H9 (cell line): ENCODE measurements around the gene DLG5. TPM values are rescaled to one million over a fixed set of nuclear protein-coding genes. Genes with fewer than 3 reads are reported as not detected.

Source experiments
- DNase-seq: peaks from one replicate; pipeline ENCODE4 v3.0.0-alpha.2; 2017
- H2AFZ ChIP-seq: one replicate; pipeline ENCODE4 v1.6.1; 2013; ENCODE audit warnings: mild to moderate bottlenecking, low read length, control low read depth, moderate library complexity
- H2AK5ac ChIP-seq: 2 replicates; pipeline ENCODE4 v1.6.1; 2013; ENCODE audit warnings: low read length, control low read depth, mixed read lengths; ENCODE audit not compliant: insufficient read length
- H2BK120ac ChIP-seq: one replicate; pipeline ENCODE4 v1.6.1; 2013; ENCODE audit warnings: low read depth, mild to moderate bottlenecking, low read length, control low read depth, inconsistent platforms; ENCODE audit not compliant: poor library complexity, severe bottlenecking
- H2BK12ac ChIP-seq: 2 replicates; pipeline ENCODE4 v1.6.1; 2013; ENCODE audit warnings: low read length, control low read depth, mixed read lengths, low read depth; ENCODE audit not compliant: insufficient read length
- H2BK15ac ChIP-seq: 2 replicates; pipeline ENCODE4 v1.6.1; 2013; ENCODE audit warnings: low read depth, low read length, control low read depth
- H2BK20ac ChIP-seq: one replicate; pipeline ENCODE4 v1.6.1; 2013; ENCODE audit warnings: low read depth, mild to moderate bottlenecking, low read length, control low read depth, inconsistent platforms; ENCODE audit not compliant: poor library complexity, severe bottlenecking
- H2BK5ac ChIP-seq: 2 replicates; pipeline ENCODE4 v1.6.1; 2013; ENCODE audit warnings: low read length, control low read depth, mixed read lengths; ENCODE audit not compliant: insufficient read length
- H3K14ac ChIP-seq: 2 replicates; pipeline ENCODE4 v1.6.1; 2013; ENCODE audit warnings: low read length, control low read depth; ENCODE audit not compliant: insufficient read depth
- H3K18ac ChIP-seq: 2 replicates; pipeline ENCODE4 v1.6.1; 2013; ENCODE audit warnings: low read depth, mild to moderate bottlenecking, mixed read lengths, low read length, control low read depth; ENCODE audit not compliant: insufficient read length
- H3K23ac ChIP-seq: 2 replicates; pipeline ENCODE4 v1.6.1; 2013; ENCODE audit warnings: low read length, control low read depth, mixed read lengths, low read depth; ENCODE audit not compliant: insufficient read length
- H3K23me2 ChIP-seq: 2 replicates; pipeline ENCODE4 v1.6.1; 2013; ENCODE audit warnings: low read depth, mild to moderate bottlenecking, mixed read lengths, low read length, control low read depth; ENCODE audit not compliant: insufficient read length, poor library complexity, severe bottlenecking
- H3K27ac ChIP-seq: 2 replicates; pipeline ENCODE4 v1.5.1; 2013; ENCODE audit warnings: low read length, control low read depth, mixed read lengths, low read depth; ENCODE audit not compliant: insufficient read length
- H3K27me3 ChIP-seq: 2 replicates; pipeline ENCODE4 v1.6.1; 2013; ENCODE audit warnings: low read length, control low read depth, inconsistent platforms; ENCODE audit not compliant: insufficient read depth
- H3K4ac ChIP-seq: 2 replicates; pipeline ENCODE4 v1.6.1; 2013; ENCODE audit warnings: low read depth, mild to moderate bottlenecking, control low read depth, inconsistent platforms, low read length, moderate library complexity
- H3K4me1 ChIP-seq: 2 replicates; pipeline ENCODE4 v1.6.1; 2013; ENCODE audit warnings: low read length, control low read depth, inconsistent platforms; ENCODE audit not compliant: insufficient read depth
- H3K4me2 ChIP-seq: 2 replicates; pipeline ENCODE4 v1.6.1; 2013; ENCODE audit warnings: low read length, control low read depth, mixed read lengths; ENCODE audit not compliant: insufficient read length, insufficient read depth
- H3K56ac ChIP-seq: 2 replicates; pipeline ENCODE4 v1.6.1; 2013; ENCODE audit warnings: low read depth, mild to moderate bottlenecking, mixed read lengths, low read length, control low read depth; ENCODE audit not compliant: insufficient read length
- H3K79me1 ChIP-seq: 2 replicates; pipeline ENCODE4 v1.6.1; 2013; ENCODE audit warnings: low read depth, mild to moderate bottlenecking, moderate library complexity, low read length, control low read depth, inconsistent platforms; ENCODE audit not compliant: insufficient read depth, poor library complexity, severe bottlenecking
- H3K79me2 ChIP-seq: 2 replicates; pipeline ENCODE4 v1.6.1; 2013; ENCODE audit warnings: low read length, control low read depth, inconsistent platforms; ENCODE audit not compliant: insufficient read depth
- H3K9ac ChIP-seq: 2 replicates; pipeline ENCODE4 v1.6.1; 2013; ENCODE audit warnings: low read length, control low read depth, mixed read lengths; ENCODE audit not compliant: insufficient read length; ENCODE audit errors: extremely low read depth
- H3K9me3 ChIP-seq: one replicate; pipeline ENCODE4 v1.6.1; 2013; ENCODE audit warnings: low read depth, low read length, inconsistent platforms; ENCODE audit not compliant: control insufficient read depth
- H3T11ph ChIP-seq: one replicate; pipeline ENCODE4 v1.6.1; 2013; ENCODE audit warnings: mild to moderate bottlenecking, low read length, control low read depth, inconsistent platforms
- H4K20me1 ChIP-seq: one replicate; pipeline ENCODE4 v1.6.1; 2013; ENCODE audit not compliant: control insufficient read depth, insufficient read length, insufficient read depth
- H4K5ac ChIP-seq: 2 replicates; pipeline ENCODE4 v1.6.1; 2013; ENCODE audit warnings: low read depth, mild to moderate bottlenecking, mixed read lengths, low read length, control low read depth; ENCODE audit not compliant: insufficient read length
- H4K8ac ChIP-seq: replicated peaks from 2 replicates; pipeline ENCODE4 v1.6.1; 2013; ENCODE audit warnings: low read length, control low read depth, mixed read lengths, low read depth; ENCODE audit not compliant: insufficient read length
- H4K91ac ChIP-seq: 2 replicates; pipeline ENCODE4 v1.6.1; 2013; ENCODE audit warnings: low read depth, mild to moderate bottlenecking, moderate library complexity, mixed read lengths, low read length, control low read depth; ENCODE audit not compliant: insufficient read length
- H3K27ac Mint-ChIP-seq, 3 experiments: 2 replicates in 2 of 3; 3 replicates in 1 of 3; pipeline ENCODE4 v1.8.0; 2020 to 2021; ENCODE audit warnings: mixed read lengths in 3 of 3, mild to moderate bottlenecking in 1 of 3, moderate library complexity in 1 of 3
- H3K27me3 Mint-ChIP-seq: 2 replicates; pipeline ENCODE4 v1.8.0; 2021; ENCODE audit warnings: low read depth, mild to moderate bottlenecking, moderate library complexity, mixed read lengths
- H3K36me3 Mint-ChIP-seq, 3 experiments: 2 replicates in 2 of 3; 3 replicates in 1 of 3; pipeline ENCODE4 v1.8.0; 2020 to 2021; ENCODE audit warnings: low read depth in 3 of 3, mixed read lengths in 3 of 3; ENCODE audit not compliant: insufficient read depth in 1 of 3
- H3K4me1 Mint-ChIP-seq, 2 experiments: 2 replicates each; pipeline ENCODE4 v1.8.0; 2020; ENCODE audit warnings: mixed read lengths in 2 of 2
- H3K4me3 Mint-ChIP-seq, 2 experiments: 2 replicates in 1 of 2; 3 replicates in 1 of 2; pipeline ENCODE4 v1.8.0; 2020 to 2021; ENCODE audit warnings: mild to moderate bottlenecking in 2 of 2, mixed read lengths in 2 of 2, moderate library complexity in 1 of 2
- H3K9me3 Mint-ChIP-seq, 2 experiments: 2 replicates in 1 of 2; 3 replicates in 1 of 2; pipeline ENCODE4 v1.8.0; 2020; ENCODE audit warnings: mild to moderate bottlenecking in 2 of 2, mixed read lengths in 2 of 2, moderate library complexity in 1 of 2
- CTCF ChIP-seq: fragments of 200-600 bp; sonication (generic); conservative IDR thresholded peaks from 3 replicates; pipeline ENCODE4 v1.8.0; 2021; ENCODE audit warnings: antibody characterized with exemption, mild to moderate bottlenecking
- WGBS: extraction: QIAGEN DNeasy Blood & Tissue Kit; methylation state at CpG from one replicate; pipeline ENCODE4 v1.1.7; 2013; ENCODE audit warnings: missing lambda C conversion rate, low lambda C conversion rate, mixed read lengths; ENCODE audit not compliant: insufficient read length; ENCODE audit errors: extremely low coverage; 5-methylcytosine and 5-hydroxymethylcytosine counted together
- total RNA-seq: library from RNA; stranded (reverse); gene quantifications from 2 replicates; pipeline ENCODE4 v1.2.1, GENCODE V29; 2021

DLG5 gene
- total RNA-seq, 1 experiment from 2014 or later = 67.4 TPM

GRCh38 chr10:77820349-77820748, 106.2 kb downstream of the DLG5 start:
- Histone ChIP-seq H4K8ac (no peak overlapping the region), H3K56ac (no peak overlapping the region), H2AFZ (no peak overlapping the region), H2BK20ac (no peak overlapping the region), H2BK5ac (no peak overlapping the region), H3K4ac (no peak overlapping the region), H4K5ac (no peak overlapping the region), H3K9me3 (no peaks in the 10 kb centered on the region), H2AK5ac (no peak overlapping the region), H3K18ac (no peak overlapping the region), H3K27me3 (no peaks in the 10 kb centered on the region), H2BK120ac (no peak overlapping the region), H3K4me2 (no peak overlapping the region), H3K14ac (no peak overlapping the region), H3K4me1 (no peaks in the 10 kb centered on the region), H3K27ac (no peak overlapping the region), H3K23me2 (no peaks in the 10 kb centered on the region), H3K79me1 (no peaks in the 10 kb centered on the region), H3K23ac (no peak overlapping the region), H2BK15ac (no peak overlapping the region), H2BK12ac (no peak overlapping the region), H3K9ac (no peak overlapping the region), H3T11ph (no peak overlapping the region), H3K79me2 (no peaks in the 10 kb centered on the region), H4K20me1 (no peaks in the 10 kb centered on the region), H4K91ac (no peak overlapping the region)
- Mint-ChIP-seq H3K27ac (peak overlapping the region in 2 of 3 experiments; percentile 70 to 83; a peak in 3 of 7 replicates), H3K27me3 (no peaks in the 10 kb centered on the region), H3K9me3 (no peaks in the 10 kb centered on the region), H3K4me3 (no peak overlapping the region), H3K36me3 (peaks cover 36 to 78% (median 70%) of the 10 kb centered on the region in 3 experiments; a peak in 6 of 7 replicates), H3K4me1 (no peaks in the 10 kb centered on the region)
- DNase-seq = no peak
- WGBS = no CpG with 5 or more reads among the region's 9 CpGs
- TF ChIP-seq CTCF = no peak
